ENCODE measurements around the gene DCAF15.

GRCh38 chr19:13905634-13906520 is 46.4 kb upstream of the DCAF15 start, which contains the start of the genes BRME1 and CC2D1A:
- TF ChIP-seq, protein P1, sequence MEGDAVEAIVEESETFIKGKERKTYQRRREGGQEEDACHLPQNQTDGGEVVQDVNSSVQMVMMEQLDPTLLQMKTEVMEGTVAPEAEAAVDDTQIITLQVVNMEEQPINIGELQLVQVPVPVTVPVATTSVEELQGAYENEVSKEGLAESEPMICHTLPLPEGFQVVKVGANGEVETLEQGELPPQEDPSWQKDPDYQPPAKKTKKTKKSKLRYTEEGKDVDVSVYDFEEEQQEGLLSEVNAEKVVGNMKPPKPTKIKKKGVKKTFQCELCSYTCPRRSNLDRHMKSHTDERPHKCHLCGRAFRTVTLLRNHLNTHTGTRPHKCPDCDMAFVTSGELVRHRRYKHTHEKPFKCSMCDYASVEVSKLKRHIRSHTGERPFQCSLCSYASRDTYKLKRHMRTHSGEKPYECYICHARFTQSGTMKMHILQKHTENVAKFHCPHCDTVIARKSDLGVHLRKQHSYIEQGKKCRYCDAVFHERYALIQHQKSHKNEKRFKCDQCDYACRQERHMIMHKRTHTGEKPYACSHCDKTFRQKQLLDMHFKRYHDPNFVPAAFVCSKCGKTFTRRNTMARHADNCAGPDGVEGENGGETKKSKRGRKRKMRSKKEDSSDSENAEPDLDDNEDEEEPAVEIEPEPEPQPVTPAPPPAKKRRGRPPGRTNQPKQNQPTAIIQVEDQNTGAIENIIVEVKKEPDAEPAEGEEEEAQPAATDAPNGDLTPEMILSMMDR (IDR thresholded peaks at IDR 0.05) = peak in 2 of 6 experiments; percentile 28 to 42
- peak in 3 of 4 donors; percentile 47 to 69 (median 52) for TF ChIP-seq POLR2A (IDR thresholded peaks at IDR 0.05)

All from esophagus squamous epithelium (tissue), 4 donors.